Sigmoid colon (tissue), 4 donors: Measurements from ENCODE around the gene GMEB2.

Experiments used
- POLR2A ChIP-seq, 2 donors: fragments of 450-650 bp; IDR thresholded peaks; one replicate each; pipeline ENCODE4 v1.6.1; 2016; ENCODE audit warnings: antibody characterized with exemption in 2 of 2, mild to moderate bottlenecking in 2 of 2, moderate library complexity in 2 of 2
- POLR2AphosphoS5 ChIP-seq, 4 donors: sonication (generic); formaldehyde crosslinking; IDR thresholded peaks; one replicate each; pipeline ENCODE4 v1.6.1; 2017; ENCODE audit warnings: antibody characterized with exemption in 4 of 4
- TF ChIP-seq, protein P1 (sequence below), 4 experiments: fragments of 450-650 bp in 3 of 4; fragments of 200-600 bp in 1 of 4; IDR thresholded peaks; one replicate each; pipeline ENCODE4 v1.5.1; 2016 to 2019; ENCODE audit warnings: antibody characterized with exemption in 4 of 4, mild to moderate bottlenecking in 3 of 4, moderate library complexity in 2 of 4

- TF ChIP-seq, protein P1, sequence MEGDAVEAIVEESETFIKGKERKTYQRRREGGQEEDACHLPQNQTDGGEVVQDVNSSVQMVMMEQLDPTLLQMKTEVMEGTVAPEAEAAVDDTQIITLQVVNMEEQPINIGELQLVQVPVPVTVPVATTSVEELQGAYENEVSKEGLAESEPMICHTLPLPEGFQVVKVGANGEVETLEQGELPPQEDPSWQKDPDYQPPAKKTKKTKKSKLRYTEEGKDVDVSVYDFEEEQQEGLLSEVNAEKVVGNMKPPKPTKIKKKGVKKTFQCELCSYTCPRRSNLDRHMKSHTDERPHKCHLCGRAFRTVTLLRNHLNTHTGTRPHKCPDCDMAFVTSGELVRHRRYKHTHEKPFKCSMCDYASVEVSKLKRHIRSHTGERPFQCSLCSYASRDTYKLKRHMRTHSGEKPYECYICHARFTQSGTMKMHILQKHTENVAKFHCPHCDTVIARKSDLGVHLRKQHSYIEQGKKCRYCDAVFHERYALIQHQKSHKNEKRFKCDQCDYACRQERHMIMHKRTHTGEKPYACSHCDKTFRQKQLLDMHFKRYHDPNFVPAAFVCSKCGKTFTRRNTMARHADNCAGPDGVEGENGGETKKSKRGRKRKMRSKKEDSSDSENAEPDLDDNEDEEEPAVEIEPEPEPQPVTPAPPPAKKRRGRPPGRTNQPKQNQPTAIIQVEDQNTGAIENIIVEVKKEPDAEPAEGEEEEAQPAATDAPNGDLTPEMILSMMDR (IDR thresholded peaks at IDR 0.05), result no peak
- no peak for TF ChIP-seq POLR2AphosphoS5 (IDR thresholded peaks at IDR 0.05)
- TF ChIP-seq POLR2A (IDR thresholded peaks at IDR 0.05), result no peak
Observed at GRCh38 chr20:63552481-63553249, 74.2 kb downstream of the GMEB2 start.
